SIG-M5 treated with dmso at 0.1 percent for 504 hours (cell line): Measurements from ENCODE around the gene NOSIP.

Experiments
- DNase-seq: peaks from one replicate; lab custom pipeline; 2025; ENCODE audit not compliant: unreplicated experiment; lab: John Stamatoyannopoulos, UW

The NOSIP gene

DNA sequence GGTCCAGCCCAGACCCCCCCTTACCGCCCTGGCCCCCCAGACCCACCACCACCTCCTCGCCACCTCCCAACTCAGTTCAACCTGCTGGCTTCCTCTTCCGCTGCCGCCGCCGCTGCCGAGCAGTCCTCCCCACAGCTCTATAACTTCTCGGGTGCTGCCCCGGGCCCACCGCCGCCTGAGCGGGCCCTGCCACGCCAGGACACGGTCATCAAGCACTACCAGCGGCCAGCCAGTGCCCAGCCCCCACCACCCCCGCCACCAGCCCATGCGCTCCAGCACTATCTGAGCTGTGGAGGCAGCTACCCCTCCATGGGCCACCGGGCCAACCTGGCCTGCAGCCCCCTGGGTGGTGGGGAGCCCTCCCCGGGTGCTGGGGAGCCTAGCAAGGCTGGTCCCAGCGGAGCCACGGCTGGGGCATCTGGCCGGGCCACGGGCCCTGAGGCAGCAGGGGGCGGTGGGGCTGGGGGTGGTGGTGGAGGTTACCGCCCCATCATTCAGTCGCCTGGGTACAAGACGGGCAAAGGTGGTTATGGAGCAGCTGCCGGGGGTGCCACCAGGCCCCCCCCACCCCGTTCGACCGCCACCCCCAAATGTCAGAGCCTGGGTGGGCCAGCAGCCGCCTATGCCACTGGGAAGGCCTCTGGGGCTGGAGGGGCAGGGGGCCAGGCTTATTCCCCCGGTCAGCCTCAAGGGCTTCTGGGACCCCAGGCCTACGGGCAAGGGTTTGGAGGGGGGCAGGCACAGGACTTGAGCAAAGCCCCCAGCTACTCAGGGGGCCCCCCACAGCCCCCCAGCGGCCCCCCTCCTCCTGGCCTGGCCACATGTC lies 14.8 kb upstream of the NOSIP start:
- DNase-seq = no peak

DNA sequence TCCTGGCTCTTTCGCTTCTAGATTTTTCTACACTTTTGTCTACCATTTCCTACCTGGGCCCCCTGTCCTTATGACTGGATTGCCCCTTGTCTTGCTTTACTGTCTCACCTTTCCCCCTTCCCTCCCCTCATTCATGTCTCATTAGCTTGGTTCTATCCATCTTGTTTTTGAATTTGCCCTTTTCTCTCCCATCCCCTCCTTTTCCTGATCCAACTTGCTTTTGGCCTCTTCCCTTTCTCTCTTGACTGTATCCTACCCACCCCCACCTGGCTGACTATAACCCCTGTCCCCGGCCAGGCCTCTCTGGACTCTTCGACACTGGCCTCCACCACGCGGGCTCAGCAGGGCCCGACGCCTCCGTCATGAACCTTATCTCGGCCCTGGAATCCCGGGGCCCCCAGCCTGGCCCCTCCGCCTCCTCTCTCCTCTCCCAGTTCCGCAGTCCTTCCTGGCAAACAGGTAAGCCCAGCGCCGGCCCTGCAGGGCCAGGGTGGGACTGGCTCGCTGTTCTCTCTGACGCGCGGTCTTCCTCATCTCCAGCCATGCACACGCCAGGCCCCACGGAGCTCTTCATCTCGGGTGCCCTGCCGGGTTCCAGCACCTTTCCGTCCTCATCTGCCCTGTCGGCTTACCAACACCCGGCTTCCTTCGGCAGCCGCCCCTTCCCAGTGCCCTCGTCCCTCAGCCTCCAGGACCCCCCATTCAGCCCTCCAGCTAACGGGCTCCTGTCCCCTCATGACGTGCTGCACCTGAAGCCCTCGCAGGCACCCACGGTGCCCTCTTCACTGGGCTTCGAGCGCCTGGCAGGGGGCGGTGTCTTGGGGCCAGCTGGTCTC lies 14.0 kb upstream of the NOSIP start:
- no peak for DNase-seq

GRCh38 chr19:49593233-49594113 lies 13.1 kb upstream of the NOSIP start:
- peak; percentile 90 for DNase-seq

- peak; percentile 50 for DNase-seq
Measured at GRCh38 chr19:49592486-49593232, 12.3 kb upstream of the NOSIP start.

- DNase-seq = peak; percentile 46
Measured at GRCh38 chr19:49591731-49592485, 11.6 kb upstream of the NOSIP start.

- peak; percentile 78 for DNase-seq
Measured at GRCh38 chr19:49590971-49591730, 10.8 kb upstream of the NOSIP start, which contains the start of gene PRR12. PRR12 (plus strand) TSS chr19:49591182; CDS start chr19:49591655, 473 bp downstream.

DNA sequence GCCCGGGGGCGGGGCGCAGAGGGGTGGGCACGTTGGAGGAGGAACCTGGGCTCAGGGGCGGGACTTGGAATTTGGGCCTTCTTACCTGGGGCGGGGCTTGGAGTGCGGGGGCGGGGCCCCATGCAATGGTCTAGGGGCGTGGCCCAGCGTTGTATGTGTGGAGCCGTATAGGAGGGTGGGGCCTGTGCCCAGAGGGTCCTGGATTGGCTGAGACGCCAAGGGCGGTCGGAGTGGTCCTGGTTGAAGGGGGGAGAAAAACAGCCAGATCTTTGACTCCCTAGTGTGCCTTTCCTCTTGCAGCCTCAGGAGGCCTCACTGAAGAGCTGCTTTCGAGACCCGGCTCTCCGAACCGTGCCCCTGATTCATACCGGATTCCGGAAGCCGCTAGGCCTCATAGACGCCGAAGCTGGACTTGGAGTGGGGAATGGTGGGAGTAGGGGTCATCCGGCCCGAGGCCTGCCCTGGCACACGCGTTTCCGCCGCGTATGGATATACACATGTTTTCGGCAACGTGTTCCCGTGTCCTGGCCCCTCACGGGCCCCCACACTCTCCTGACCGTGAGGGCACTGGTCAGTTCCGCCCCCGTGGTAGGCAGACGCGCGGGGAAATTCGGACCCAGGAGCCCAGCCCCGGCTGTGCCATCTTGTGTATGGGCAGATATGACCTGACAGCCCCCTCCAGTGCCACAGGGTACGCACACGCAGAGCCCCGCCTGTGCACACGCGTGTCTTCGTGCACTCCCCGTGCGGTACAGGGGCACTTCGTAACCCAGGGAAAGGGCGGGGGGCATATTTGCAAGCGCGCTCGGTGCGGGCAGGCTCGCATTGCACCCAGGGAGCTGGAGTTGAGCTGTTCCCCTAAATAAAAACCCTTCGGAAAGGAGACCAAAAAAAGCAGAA lies 10.0 kb upstream of the NOSIP start:
- DNase-seq = peak; percentile 99

DNA sequence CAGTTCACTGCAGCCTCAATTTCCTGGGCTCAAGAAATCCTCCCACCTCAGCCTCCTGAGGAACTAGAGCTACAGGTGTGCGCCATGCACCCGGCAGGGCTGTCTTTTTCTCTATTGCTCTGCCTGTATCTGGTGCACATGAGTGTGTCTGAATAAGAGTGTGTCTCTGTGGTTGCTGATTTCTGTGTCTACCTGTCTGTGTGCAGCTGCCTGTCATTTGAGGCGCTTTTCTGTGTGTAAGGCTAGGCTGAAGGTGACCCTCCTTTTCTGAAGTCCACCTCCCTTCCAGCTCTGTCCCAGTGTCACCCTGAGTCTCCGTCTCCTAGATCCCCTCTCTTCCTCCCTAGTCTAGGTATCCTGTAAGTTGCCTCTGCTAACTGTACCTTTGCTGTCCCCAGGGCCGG lies 9.1 kb upstream of the NOSIP start:
- no peak for DNase-seq

DNA sequence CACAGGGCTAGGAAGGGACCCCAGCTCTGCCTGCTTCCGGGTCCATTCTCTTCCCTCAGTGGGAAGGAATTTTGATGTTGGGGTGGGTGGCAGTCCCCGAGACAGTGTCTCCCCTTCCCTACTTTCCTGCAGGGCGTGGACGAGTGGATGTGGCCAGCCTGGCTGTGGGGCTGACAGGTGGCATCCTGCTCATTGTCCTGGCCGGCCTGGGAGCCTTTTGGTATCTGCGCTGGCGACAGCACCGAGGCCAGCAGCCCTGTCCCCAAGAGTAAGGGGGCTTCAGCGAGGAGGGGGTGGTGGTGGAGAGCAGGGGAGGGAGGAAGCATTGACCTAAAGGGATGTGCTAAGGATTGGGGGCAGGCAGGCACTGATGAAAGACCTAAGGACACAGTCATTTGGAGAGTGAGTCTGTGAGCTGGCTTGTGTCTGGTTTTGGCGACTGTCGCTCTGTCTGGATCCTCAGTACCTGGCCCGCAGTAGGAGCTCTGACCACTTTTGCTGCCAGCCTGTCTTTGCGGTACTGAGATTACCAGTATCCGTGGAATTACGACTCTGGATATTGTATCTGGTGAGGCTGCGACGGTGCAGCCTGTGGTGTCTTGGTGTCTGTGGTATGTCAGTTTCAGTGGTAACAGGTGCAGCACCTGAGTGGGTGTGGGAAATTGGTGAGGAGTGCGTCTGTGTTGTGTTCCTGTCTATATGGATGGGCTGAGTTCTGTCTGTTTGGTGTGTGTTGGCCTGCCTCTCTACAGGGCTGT lies 8.2 kb upstream of the NOSIP start:
- DNase-seq = no peak

DNA sequence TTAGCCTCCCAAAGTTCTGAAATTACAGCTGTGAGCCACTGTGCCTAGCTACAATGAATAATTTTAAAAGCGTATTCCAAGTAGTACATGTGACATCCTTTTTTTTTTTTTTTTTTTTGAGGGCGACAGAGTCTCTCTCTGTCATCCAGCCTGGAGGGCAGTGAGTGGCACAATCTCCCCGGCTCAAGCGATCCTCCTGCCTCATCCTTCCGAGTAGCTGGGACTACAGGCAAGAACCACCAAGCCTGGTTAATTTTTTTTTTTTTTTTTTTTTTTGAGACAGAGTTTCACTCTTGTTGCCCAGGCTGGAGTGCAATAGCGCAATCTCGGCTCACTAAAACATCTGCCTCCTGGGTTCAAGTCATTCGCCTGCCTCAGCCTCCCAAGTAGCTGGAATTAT lies 6.9 kb upstream of the NOSIP start:
- no peak for DNase-seq

- no peak for DNase-seq
Measured at GRCh38 chr19:49585023-49585422, 4.7 kb upstream of the NOSIP start.

DNA sequence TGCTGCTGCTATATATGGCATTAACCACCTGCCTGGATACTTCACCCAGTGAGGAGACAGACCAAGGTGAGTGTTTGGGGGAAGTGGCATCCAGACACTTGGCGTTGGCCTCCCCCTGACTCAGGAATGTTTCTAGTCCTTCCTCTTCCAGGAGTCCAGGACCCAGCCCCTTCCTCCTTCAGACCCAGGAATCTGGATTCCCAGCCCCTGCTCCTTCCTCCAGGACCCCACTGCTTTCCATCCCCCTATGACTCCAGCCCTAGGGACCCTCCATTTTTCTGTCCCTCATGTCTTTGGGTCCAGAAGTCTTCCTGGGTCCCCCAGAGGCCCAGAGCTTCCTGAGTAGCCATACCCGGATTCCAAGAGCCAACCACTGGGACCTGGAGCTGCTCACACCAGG lies 2.9 kb upstream of the NOSIP start:
- no peak for DNase-seq

DNA sequence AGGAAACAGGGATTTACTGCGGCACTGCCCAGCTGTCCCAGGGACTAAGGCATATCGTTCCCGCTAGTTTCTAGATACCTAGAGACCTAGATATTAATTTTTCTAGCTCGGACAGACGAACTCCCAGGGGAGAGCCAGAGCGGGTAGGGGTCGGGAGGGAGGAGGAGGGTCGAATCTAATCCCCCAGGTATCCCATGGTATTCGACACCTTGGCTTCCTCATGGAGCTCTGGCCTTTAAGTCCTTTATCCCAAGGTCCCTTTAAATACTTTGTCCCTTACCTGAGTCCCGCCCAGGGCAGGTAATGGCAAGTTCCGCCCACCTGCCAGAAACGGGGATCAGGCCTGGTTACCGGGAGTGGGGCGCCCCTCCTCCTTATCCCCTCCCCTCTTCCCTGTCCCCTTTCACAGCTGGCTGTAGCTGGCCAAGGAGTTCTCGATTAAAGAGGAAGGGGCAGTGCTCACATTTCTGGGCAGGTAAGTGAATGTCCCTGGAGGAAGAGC lies 702 bp upstream of the NOSIP start, which contains the start of gene PRRG2:
Gene PRRG2 (plus strand): TSS at position 310 of the 502 bp plus-strand sequence. CDS start 1,904 bp downstream, outside the sequence.
- no peak for DNase-seq

DNA sequence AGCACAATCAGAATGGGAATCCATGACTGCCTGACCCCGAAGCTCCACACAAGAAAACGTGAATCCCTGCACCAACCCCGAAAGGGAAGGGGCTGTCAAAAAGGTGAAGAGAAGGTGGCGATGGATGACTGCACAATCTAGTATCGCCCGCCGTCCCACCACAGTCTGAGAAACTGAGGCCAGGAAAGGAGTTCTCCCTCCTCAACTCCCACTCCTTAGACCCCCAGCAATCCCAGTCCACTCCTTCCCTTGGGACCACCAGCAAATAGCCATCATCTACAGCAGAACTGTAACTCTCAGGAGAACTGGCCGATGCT lies 451 bp downstream of the NOSIP start:
- DNase-seq = no peak

- no peak for DNase-seq
Measured at GRCh38 chr19:49579193-49579592, 1.2 kb downstream of the NOSIP start.

GRCh38 chr19:49574206-49574755 lies 6.1 kb downstream of the NOSIP start:
- DNase-seq = no peak

- DNase-seq = no peak
Measured at GRCh38 chr19:49573425-49573824, 6.9 kb downstream of the NOSIP start.
